HEK293 (cell line): ENCODE results near the gene TSC2.

Source experiments
- GFI1B ChIP-seq: fragments of 450-650 bp; formaldehyde crosslinking; IDR thresholded peaks from 2 replicates; pipeline ENCODE4 v1.5.1; 2016; ENCODE audit warnings: missing biosample characterization, missing genetic modification characterization
- OSR2 ChIP-seq: fragments of 450-650 bp; formaldehyde crosslinking; IDR thresholded peaks from 2 replicates; pipeline ENCODE4 v1.5.1; 2016; ENCODE audit warnings: missing biosample characterization, missing genetic modification characterization
- PBX3 ChIP-seq: sonication (generic); formaldehyde crosslinking; IDR thresholded peaks from 2 replicates; pipeline ENCODE4 v1.8.1; 2022; ENCODE audit warnings: mild to moderate bottlenecking, moderate library complexity, missing genetic modification reagents
- PRDM1 ChIP-seq: fragments of 450-650 bp; formaldehyde crosslinking; IDR thresholded peaks from 2 replicates; pipeline ENCODE4; 2016; ENCODE audit warnings: missing biosample characterization, missing genetic modification characterization
- SALL2 ChIP-seq: fragments of 450-650 bp; formaldehyde crosslinking; IDR thresholded peaks from 2 replicates; pipeline ENCODE4 v1.5.0; 2017; ENCODE audit warnings: missing biosample characterization, mild to moderate bottlenecking, missing genetic modification characterization, borderline replicate concordance
- SCRT2 ChIP-seq: fragments of 450-650 bp; formaldehyde crosslinking; IDR thresholded peaks from 2 replicates; pipeline ENCODE4 v1.5.1; 2016; ENCODE audit warnings: missing biosample characterization, missing genetic modification characterization
- TCF7L2 ChIP-seq: IDR thresholded peaks from 2 replicates; pipeline ENCODE4 v1.6.1; 2011; ENCODE audit warnings: low read depth, mild to moderate bottlenecking, inconsistent platforms, low read length, moderate library complexity, borderline replicate concordance
- ZBTB10 ChIP-seq: fragments of 450-650 bp; formaldehyde crosslinking; IDR thresholded peaks from 2 replicates; pipeline ENCODE4 v1.5.1; 2016; ENCODE audit warnings: missing biosample characterization, missing genetic modification characterization
- ZBTB20 ChIP-seq: fragments of 450-650 bp; formaldehyde crosslinking; IDR thresholded peaks from 2 replicates; pipeline ENCODE4 v1.5.1; 2016; ENCODE audit warnings: missing biosample characterization, missing genetic modification characterization
- ZBTB49 ChIP-seq: fragments of 450-650 bp; formaldehyde crosslinking; IDR thresholded peaks from 2 replicates; pipeline ENCODE4 v1.5.1; 2016; ENCODE audit warnings: missing biosample characterization, missing genetic modification characterization, low read depth
- ZNF121 ChIP-seq: fragments of 450-650 bp; formaldehyde crosslinking; IDR thresholded peaks from 2 replicates; pipeline ENCODE4 v1.5.1; 2016; ENCODE audit warnings: missing biosample characterization, missing genetic modification characterization
- ZNF2 ChIP-seq: fragments of 450-650 bp; formaldehyde crosslinking; IDR thresholded peaks from 2 replicates; pipeline ENCODE4 v1.5.1; 2016; ENCODE audit warnings: missing biosample characterization, missing genetic modification characterization
- ZNF202 ChIP-seq: fragments of 450-650 bp; formaldehyde crosslinking; IDR thresholded peaks from 2 replicates; pipeline ENCODE4 v1.5.1; 2016; ENCODE audit warnings: missing biosample characterization, missing genetic modification characterization, borderline replicate concordance
- ZNF248 ChIP-seq: fragments of 450-650 bp; formaldehyde crosslinking; IDR thresholded peaks from 2 replicates; pipeline ENCODE4 v1.5.1; 2017; ENCODE audit warnings: missing biosample characterization, missing genetic modification characterization
- ZNF266 ChIP-seq: fragments of 450-650 bp; formaldehyde crosslinking; IDR thresholded peaks from 2 replicates; pipeline ENCODE4 v1.5.1; 2016; ENCODE audit warnings: missing biosample characterization, missing genetic modification characterization, low read depth
- ZNF416 ChIP-seq: fragments of 450-650 bp; formaldehyde crosslinking; IDR thresholded peaks from 2 replicates; pipeline ENCODE4 v1.5.1; 2016; ENCODE audit warnings: missing biosample characterization, missing genetic modification characterization
- ZNF433 ChIP-seq: fragments of 450-650 bp; formaldehyde crosslinking; IDR thresholded peaks from 2 replicates; pipeline ENCODE4 v1.5.1; 2016; ENCODE audit warnings: missing biosample characterization, missing genetic modification characterization, low read depth
- ZNF473 ChIP-seq: fragments of 450-650 bp; formaldehyde crosslinking; IDR thresholded peaks from 2 replicates; pipeline ENCODE4 v1.5.1; 2017; ENCODE audit warnings: missing biosample characterization, missing genetic modification characterization
- ZNF548 ChIP-seq: fragments of 450-650 bp; formaldehyde crosslinking; IDR thresholded peaks from 2 replicates; pipeline ENCODE4 v1.5.1; 2016; ENCODE audit warnings: missing biosample characterization, missing genetic modification characterization
- ZNF561 ChIP-seq: fragments of 450-650 bp; IDR thresholded peaks from 2 replicates; pipeline ENCODE4 v1.5.1; 2018; ENCODE audit warnings: missing biosample characterization, missing genetic modification characterization, borderline replicate concordance
- ZNF596 ChIP-seq: fragments of 450-650 bp; IDR thresholded peaks from 2 replicates; pipeline ENCODE4 v1.5.0; 2018; ENCODE audit warnings: missing biosample characterization, mild to moderate bottlenecking, missing genetic modification characterization, moderate library complexity
- ZNF600 ChIP-seq: fragments of 450-650 bp; formaldehyde crosslinking; IDR thresholded peaks from 2 replicates; pipeline ENCODE4 v1.5.1; 2016; ENCODE audit warnings: missing biosample characterization, missing genetic modification characterization
- ZNF654 ChIP-seq: fragments of 450-650 bp; formaldehyde crosslinking; IDR thresholded peaks from 2 replicates; pipeline ENCODE4 v1.5.1; 2016; ENCODE audit warnings: low read depth, missing biosample characterization, missing genetic modification characterization
- ZNF658 ChIP-seq: fragments of 450-650 bp; formaldehyde crosslinking; IDR thresholded peaks from 2 replicates; pipeline ENCODE4; 2016; ENCODE audit warnings: missing biosample characterization, missing genetic modification characterization
- ZNF704 ChIP-seq: fragments of 450-650 bp; formaldehyde crosslinking; IDR thresholded peaks from 2 replicates; pipeline ENCODE4 v1.5.1; 2016; ENCODE audit warnings: missing biosample characterization, missing genetic modification characterization
- ZNF707 ChIP-seq: fragments of 450-650 bp; formaldehyde crosslinking; IDR thresholded peaks from 2 replicates; pipeline ENCODE4 v1.5.1; 2016; ENCODE audit warnings: missing biosample characterization, missing genetic modification characterization
- ZNF747 ChIP-seq: fragments of 450-650 bp; formaldehyde crosslinking; IDR thresholded peaks from 2 replicates; pipeline ENCODE4 v1.5.1; 2016; ENCODE audit warnings: missing biosample characterization, missing genetic modification characterization
- ZSCAN16 ChIP-seq: fragments of 450-650 bp; formaldehyde crosslinking; IDR thresholded peaks from 2 replicates; pipeline ENCODE4 v1.5.1; 2016; ENCODE audit warnings: missing biosample characterization, missing genetic modification characterization
- ZSCAN4 ChIP-seq: fragments of 450-650 bp; formaldehyde crosslinking; IDR thresholded peaks from 2 replicates; pipeline ENCODE4 v1.5.1; 2017; ENCODE audit warnings: missing biosample characterization, missing genetic modification characterization

The TSC2 gene

GRCh38 chr16:2003827-2004641 is 43.8 kb upstream of the TSC2 start (continued):
- TF ChIP-seq ZNF658: no peak
- peak; percentile 37; the same call in 1 of the 2 replicates for TF ChIP-seq ZNF2 (tag by site-specific recombination)
- TF ChIP-seq ZNF248 (tag by site-specific recombination): no peak
- TF ChIP-seq ZNF473: no peak
- TF ChIP-seq ZNF202 (tag by site-specific recombination): no peak
- no peak for TF ChIP-seq ZNF121
- TF ChIP-seq TCF7L2: no peak
- TF ChIP-seq SALL2 (tag by site-specific recombination): no peak
- TF ChIP-seq ZSCAN4: no peak
- no peak for TF ChIP-seq ZBTB10 (tag by site-specific recombination)
- TF ChIP-seq SCRT2: peak; percentile 93
- no peak for TF ChIP-seq ZNF548 (tag by site-specific recombination)
- TF ChIP-seq ZNF704: peak; percentile 76; the same call in 1 of the 2 replicates
- no peak for TF ChIP-seq ZNF747 (tag by site-specific recombination)
- TF ChIP-seq ZBTB49: no peak
- TF ChIP-seq ZNF266 (tag by site-specific recombination): no peak
- 0 out of 2 replicates have a peak, but pooled peaks have one; percentile 52 for TF ChIP-seq PBX3 (CRISPR knock-in tag)
- no peak for TF ChIP-seq OSR2
- no peak for TF ChIP-seq ZNF433 (tag by site-specific recombination)
- TF ChIP-seq GFI1B (tag by site-specific recombination): no peak
- TF ChIP-seq ZNF416 (tag by site-specific recombination): no peak
- TF ChIP-seq ZNF654 (tag by site-specific recombination): peak; percentile 35; the same call in 1 of the 2 replicates
- TF ChIP-seq ZBTB20 (tag by site-specific recombination): no peak
- peak; percentile 87 for TF ChIP-seq ZNF600 (tag by site-specific recombination)
- TF ChIP-seq ZNF561 (tag by site-specific recombination): peak; percentile 69; the same call in 1 of the 2 replicates
- TF ChIP-seq PRDM1 (tag by site-specific recombination): no peak
- TF ChIP-seq ZNF596 (tag by site-specific recombination): no peak
- no peak for TF ChIP-seq ZNF707 (tag by site-specific recombination)
- no peak for TF ChIP-seq ZSCAN16 (tag by site-specific recombination)
